HG03060 (cell line): ENCODE results near the gene IL4I1.

ENCODE experiments used
- ATAC-seq: cut with Tn5 transposase; IDR thresholded peaks from one replicate; pipeline ENCODE4 v1.9.1; 2021; ENCODE audit warnings: low read depth, moderate number of reproducible peaks; ENCODE audit not compliant: unreplicated experiment

Gene IL4I1

GRCh38 chr19:49854378-49855263 is 42.1 kb downstream of the IL4I1 start:
- no peak for ATAC-seq

DNA sequence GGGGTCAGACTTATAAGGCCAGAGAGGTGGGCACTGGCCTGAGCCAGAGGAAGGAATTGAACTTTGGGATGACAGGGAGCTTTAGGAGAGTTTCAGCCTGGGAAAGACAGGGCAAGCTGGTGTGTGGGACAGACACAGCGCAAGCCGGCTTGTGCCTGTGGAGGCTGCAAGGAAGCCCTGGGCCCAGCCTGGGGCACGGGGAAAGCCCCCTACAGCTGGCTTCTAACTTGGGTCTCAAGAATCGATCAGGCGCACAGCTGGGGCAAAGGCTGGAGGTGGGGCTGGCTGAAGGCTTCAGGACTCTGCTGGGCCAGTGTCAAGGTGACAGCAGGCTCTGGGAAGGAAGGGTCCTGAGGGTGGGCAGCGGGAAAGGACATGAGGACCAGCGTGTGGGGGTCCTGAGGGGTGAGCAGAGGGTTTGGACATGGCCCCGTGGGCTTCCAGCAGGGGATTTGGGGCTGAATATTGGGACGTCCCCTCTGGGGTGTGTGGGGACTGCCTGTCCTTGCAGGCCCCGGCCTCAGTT is 42.8 kb downstream of the IL4I1 start:
- ATAC-seq: no peak

- no peak for ATAC-seq
Measured at GRCh38 chr19:49852631-49853126, 44.0 kb downstream of the IL4I1 start.

DNA sequence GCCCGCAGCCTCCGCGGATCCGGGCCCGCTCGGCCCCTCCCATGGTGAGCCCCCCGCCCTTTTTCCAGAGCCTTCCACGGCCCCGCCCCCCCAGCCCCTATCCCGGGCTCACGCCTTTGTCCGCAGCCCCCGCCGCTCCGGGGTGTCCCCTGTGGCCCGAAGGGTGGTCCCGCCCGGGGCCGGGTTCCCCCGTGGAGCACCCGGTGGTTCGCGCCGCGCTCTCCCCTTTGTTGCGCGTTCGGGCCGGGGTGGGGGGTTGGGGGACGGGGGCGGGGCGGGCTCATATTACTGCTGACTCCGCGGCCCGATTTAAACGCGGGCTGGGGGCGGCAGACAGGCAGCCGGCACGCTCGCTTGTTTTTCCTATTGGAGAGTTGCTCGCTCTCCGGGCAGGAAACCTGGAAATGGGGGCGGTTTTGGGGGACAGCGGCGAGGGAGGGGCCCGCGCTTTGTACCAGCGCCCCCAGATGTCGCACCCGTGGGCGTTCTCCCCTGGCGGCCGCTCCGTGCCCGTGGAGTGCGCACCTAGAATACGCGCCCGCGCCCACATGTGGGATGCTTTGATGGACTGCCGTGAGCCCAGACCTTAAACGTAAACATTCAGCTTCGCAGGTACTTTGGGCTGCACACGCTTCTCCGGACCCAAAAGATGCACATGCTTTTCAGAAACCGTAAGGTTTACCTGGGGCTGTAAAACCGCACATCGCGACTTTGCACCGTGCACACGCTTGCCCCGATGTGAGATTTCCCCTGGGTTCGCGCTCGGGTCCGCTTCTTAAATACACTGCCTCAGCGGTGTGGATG is 45.0 kb downstream of the IL4I1 start:
- ATAC-seq: no peak

GRCh38 chr19:49850487-49851342 is 46.0 kb downstream of the IL4I1 start, which contains the start of gene PTOV1:
PTOV1 (plus strand) TSS chr19:49851159.
- peak; percentile 30 for ATAC-seq

- peak; percentile 9 for ATAC-seq
Measured at GRCh38 chr19:49850221-49850486, 46.5 kb downstream of the IL4I1 start.

DNA sequence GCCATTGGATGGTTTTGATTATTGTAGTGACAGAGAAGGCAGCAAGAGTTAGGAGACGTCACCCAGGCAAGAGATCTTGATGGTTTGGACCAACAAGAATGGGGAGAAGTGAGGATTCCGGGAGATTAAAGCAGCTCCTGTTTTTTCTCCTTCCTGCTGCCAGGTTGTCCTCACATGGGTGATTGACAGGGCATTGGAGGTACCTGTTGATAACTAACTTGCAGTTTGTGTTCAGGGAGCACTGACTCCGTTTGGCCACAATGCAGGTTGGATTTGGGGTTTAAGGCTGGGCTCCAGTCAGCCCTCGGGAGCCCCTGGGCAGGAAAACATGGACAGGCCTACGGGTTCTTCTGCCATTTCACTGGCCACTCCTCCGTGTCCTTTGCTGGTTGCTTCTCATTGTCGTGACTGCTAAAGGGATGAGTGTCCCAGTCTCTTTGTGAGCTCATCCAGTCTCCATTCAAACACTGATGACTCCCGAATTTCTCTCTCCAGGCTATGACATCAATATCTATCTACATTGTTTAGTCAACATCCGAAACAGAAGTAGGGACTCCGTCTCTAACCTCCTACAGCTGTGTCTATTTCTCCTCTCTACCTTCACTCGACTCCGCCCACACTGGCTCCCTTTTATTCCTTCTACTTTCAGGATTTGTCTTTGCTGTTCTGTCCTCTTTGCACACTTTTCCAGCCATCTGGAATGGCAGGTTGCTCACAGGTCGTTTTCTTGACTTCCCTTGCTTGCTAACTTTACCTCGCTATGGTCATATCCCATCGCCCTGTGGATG is 47.1 kb downstream of the IL4I1 start:
- ATAC-seq: no peak

DNA sequence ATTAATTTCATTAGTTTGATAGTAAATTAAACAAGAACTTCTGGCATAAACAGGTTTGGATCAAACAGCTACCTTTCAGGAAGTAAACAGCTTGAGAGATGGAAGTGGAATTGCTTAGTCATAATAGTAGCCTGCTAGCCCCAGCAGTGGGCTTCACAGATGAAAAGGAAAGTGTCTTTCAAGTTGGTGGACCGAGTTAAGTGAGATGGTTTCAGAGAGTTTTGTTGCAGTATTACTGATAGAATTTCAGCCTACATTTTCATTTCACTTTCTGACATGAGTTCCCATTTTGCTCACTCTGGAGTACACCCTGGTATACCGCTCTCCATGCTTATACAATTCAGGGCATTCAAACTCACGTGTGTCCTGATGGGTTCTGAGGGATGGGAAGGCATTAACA is 47.7 kb downstream of the IL4I1 start:
- ATAC-seq: no peak

- no peak for ATAC-seq
Measured at GRCh38 chr19:49847731-49848696, 48.7 kb downstream of the IL4I1 start.

DNA sequence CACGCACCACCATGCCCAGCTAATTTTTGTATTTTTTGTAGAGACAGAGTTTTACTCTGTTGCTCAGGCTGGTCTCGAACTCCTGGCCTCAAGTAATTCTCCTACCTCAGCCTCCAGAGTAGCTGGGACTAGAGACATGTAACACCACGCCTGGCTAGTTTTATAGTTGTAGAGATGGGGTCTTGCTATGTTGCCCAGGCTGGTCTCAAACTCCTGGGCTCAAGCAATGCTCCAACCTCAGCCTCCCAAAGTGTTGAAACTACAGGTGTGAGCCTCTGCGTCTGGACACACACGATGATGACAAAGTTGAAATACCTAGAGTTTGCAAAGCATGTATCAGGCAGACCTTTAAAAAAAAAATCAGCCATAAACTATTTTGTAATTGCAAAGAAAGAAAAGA is 50.3 kb downstream of the IL4I1 start:
- no peak for ATAC-seq

- ATAC-seq: no peak
Measured at GRCh38 chr19:49845414-49845813, 51.3 kb downstream of the IL4I1 start.

- ATAC-seq: no peak
Measured at GRCh38 chr19:49844138-49845095, 52.3 kb downstream of the IL4I1 start.

DNA sequence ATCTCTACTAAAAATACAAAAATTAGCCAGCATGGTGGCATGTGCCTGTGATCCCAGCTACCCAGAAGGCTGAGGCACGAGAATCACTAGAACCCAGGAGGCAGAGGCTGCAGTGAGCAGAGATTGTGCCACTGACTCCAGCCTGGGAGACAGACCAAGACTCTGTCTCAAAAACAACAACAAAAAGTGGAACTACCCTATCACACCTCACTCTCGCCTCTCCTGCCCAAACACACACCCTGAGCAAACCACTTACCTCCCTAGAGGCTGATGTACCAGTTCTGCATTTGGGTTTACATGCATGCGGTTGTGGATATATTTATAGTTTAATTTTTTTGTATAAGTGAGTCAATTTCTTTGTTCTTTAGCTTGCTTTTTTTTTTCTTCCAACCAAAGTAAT is 53.4 kb downstream of the IL4I1 start:
- peak; percentile 53 for ATAC-seq

DNA sequence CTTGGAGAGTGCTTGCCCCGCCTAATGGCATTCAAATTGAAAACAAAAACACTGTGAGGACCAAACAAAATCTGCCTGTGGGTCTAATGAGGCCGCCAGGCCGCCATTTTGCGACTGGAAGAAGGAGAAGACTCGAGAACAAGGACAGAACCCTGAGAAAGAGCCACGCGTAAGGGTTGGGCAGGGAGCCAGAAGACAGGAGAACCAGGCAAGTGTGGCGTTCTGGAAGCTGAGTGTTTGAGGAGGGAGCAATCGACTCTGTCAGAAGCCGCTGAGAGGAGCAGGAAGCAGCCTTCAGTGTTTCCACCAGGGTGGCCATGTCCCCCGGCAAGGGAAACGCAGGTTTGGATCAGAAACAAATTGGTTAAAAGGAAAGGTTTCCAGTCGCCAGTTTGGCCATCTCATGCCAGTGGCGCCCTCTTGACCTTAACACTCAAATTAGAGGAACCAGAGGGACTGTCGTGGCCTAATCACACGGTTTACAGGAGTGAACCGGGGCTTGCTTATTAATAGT is 55.9 kb downstream of the IL4I1 start:
- ATAC-seq: no peak

DNA sequence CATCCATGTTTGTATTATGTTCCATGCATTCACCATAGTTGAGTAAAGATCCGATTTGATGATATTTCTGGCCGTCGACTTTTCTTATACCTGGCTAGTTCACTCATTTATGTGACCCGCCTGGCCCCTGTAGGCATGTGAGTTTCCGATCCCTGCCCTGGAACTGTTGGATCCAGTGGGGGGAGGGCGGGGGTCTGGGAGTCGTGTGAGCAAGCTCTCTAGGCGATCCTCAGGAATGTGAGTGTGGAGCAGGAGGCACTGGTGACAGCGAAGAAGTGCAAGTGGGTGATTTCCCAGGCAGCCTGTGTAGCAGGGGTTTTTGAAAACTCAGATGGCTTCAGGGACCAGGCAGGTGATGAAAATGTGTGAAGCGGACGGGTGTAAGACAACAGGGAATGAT is 56.4 kb downstream of the IL4I1 start:
- no peak for ATAC-seq

- no peak for ATAC-seq
Measured at GRCh38 chr19:49839713-49840112, 57.0 kb downstream of the IL4I1 start.
